Iris pigment epithelial cell (primary cell): Measurements from ENCODE around the gene GRIN2B.

Experiments used
- DNase-seq: peaks from one replicate; pipeline ENCODE4 v3.0.0-alpha.2; 2011; ENCODE audit warnings: low read depth

Gene GRIN2B

GRCh38 chr12:13956060-13956590 lies 25.3 kb downstream of the GRIN2B start:
- DNase-seq: no peak

GRCh38 chr12:13952096-13952495 lies 29.3 kb downstream of the GRIN2B start:
- DNase-seq: no peak

- no peak for DNase-seq
Observed at GRCh38 chr12:13950502-13950901, 30.9 kb downstream of the GRIN2B start.

GRCh38 chr12:13948621-13949020 lies 32.8 kb downstream of the GRIN2B start:
- no peak for DNase-seq

- DNase-seq: no peak
Observed at GRCh38 chr12:13947276-13947946, 34.0 kb downstream of the GRIN2B start.

- no peak for DNase-seq
Observed at GRCh38 chr12:13945641-13946040, 35.8 kb downstream of the GRIN2B start.

- no peak for DNase-seq
Observed at GRCh38 chr12:13945236-13945635, 36.2 kb downstream of the GRIN2B start.

GRCh38 chr12:13942826-13943225 lies 38.6 kb downstream of the GRIN2B start:
- DNase-seq: no peak

- DNase-seq: peak; percentile 16
Observed at GRCh38 chr12:13941258-13942249, 39.8 kb downstream of the GRIN2B start.

- no peak for DNase-seq
Observed at GRCh38 chr12:13940335-13940865, 41.0 kb downstream of the GRIN2B start.

- no peak for DNase-seq
Observed at GRCh38 chr12:13937735-13938134, 43.7 kb downstream of the GRIN2B start.

GRCh38 chr12:13935169-13935568 lies 46.2 kb downstream of the GRIN2B start:
- no peak for DNase-seq
